HG03135 (cell line): ENCODE measurements around the gene UNC5B.

Experiments used
- ATAC-seq: cut with Tn5 transposase; IDR thresholded peaks from one replicate; pipeline ENCODE4 v1.9.1; 2021; ENCODE audit warnings: mild to moderate bottlenecking, moderate library complexity; ENCODE audit not compliant: unreplicated experiment

UNC5B gene

GRCh38 chr10:71251319-71251718, 38.9 kb downstream of the UNC5B start:
- no peak for ATAC-seq

GRCh38 chr10:71252220-71252619, 39.9 kb downstream of the UNC5B start:
- ATAC-seq, result no peak

- ATAC-seq, result no peak
Measured at GRCh38 chr10:71253981-71254818, 41.8 kb downstream of the UNC5B start.

GRCh38 chr10:71254834-71255549, 42.6 kb downstream of the UNC5B start:
- no peak for ATAC-seq

GRCh38 chr10:71255550-71255807, 43.1 kb downstream of the UNC5B start:
- ATAC-seq, result no peak

GRCh38 chr10:71255808-71256660, 43.7 kb downstream of the UNC5B start:
- ATAC-seq, result no peak

GRCh38 chr10:71256661-71257318, 44.4 kb downstream of the UNC5B start:
- no peak for ATAC-seq

- ATAC-seq, result no peak
Measured at GRCh38 chr10:71257319-71257997, 45.1 kb downstream of the UNC5B start.

GRCh38 chr10:71258046-71258445, 45.7 kb downstream of the UNC5B start:
- ATAC-seq, result no peak

GRCh38 chr10:71258446-71259145, 46.2 kb downstream of the UNC5B start:
- no peak for ATAC-seq

GRCh38 chr10:71259282-71259681, 46.9 kb downstream of the UNC5B start:
- ATAC-seq, result no peak

GRCh38 chr10:71259815-71260501, 47.6 kb downstream of the UNC5B start:
- no peak for ATAC-seq

GRCh38 chr10:71260622-71261325, 48.4 kb downstream of the UNC5B start:
- ATAC-seq, result no peak

GRCh38 chr10:71262027-71262426, 49.7 kb downstream of the UNC5B start:
- ATAC-seq, result no peak

- no peak for ATAC-seq
Measured at GRCh38 chr10:71262817-71263216, 50.4 kb downstream of the UNC5B start.

- ATAC-seq, result no peak
Measured at GRCh38 chr10:71263376-71263775, 51.0 kb downstream of the UNC5B start.

GRCh38 chr10:71264345-71265200, 52.2 kb downstream of the UNC5B start:
- no peak for ATAC-seq

- ATAC-seq, result no peak
Measured at GRCh38 chr10:71265201-71265575, 52.8 kb downstream of the UNC5B start.
